Measurements from ENCODE around the gene OR8G1. TPM values are rescaled to one million over a fixed set of nuclear protein-coding genes. Genes with fewer than 3 reads are reported as not detected.
A peak's percentile ranks its signal among the peaks of the same experiment; 100 is the strongest.

OR8G1 gene
- total and polyA plus RNA-seq, 9 of the 15 experiments (the other 6 are each of a cell fraction or from before 2014, with no cell fraction given): 0.03 to 1.4 (median 0.51) TPM; not detected in 1

DNA sequence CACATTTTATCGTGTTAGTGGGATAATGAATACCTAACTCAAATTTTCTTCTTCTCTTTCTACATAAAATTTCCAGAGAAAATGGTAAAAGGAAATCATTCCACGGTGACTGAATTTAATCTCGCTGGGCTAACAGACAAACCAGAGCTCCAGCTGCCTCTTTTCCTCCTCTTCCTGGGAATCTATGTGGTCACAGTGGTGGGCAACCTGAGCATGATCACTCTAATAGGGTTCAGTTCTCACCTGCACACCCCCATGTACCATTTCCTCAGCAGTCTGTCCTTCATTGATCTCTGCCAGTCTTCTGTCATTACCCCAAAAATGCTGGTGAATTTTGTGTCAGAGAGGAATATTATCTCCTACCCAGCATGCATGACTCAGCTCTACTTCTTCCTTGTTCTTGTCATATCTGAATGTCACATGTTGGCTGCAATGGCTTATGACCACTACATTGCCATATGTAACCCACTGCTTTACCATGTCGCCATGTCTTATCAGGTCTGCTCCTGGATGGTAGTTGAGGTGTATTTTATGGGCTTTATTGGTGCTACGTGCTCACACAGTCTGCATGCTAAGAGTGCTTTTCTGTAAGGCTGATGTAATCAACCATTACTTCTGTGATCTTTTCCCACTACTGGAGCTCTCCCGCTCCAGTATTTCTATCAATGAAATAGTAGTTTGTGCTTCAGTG is 33.6 kb upstream of the OR8G1 start (continued):
- no peak for TF ChIP-seq ETS2 (tag; IDR thresholded peaks at IDR 0.05; ENCODE audit: borderline replicate concordance, poor library complexity, severe bottlenecking)
- peak; percentile 86 for TF ChIP-seq ZNF311 (CRISPR knock-in tag; IDR thresholded peaks at IDR 0.05)
- peak; percentile 87 for TF ChIP-seq MTA2 (IDR thresholded peaks at IDR 0.05; ENCODE audit: low read depth)
- no peak for TF ChIP-seq ZNF507 (tag; conservative IDR thresholded peaks at IDR 0.05)
- no peak for TF ChIP-seq RERE (CRISPR knock-in tag; IDR thresholded peaks at IDR 0.05; ENCODE audit: borderline replicate concordance)
- peak; percentile 81 for TF ChIP-seq ZNF449 (CRISPR knock-in tag; IDR thresholded peaks at IDR 0.05)
- TF ChIP-seq TGIF2 (CRISPR knock-in tag; IDR thresholded peaks at IDR 0.05): no peak
- TF ChIP-seq SAP30 (IDR thresholded peaks at IDR 0.05; ENCODE audit: borderline replicate concordance, insufficient read depth, low read depth, low read length, poor library complexity, severe bottlenecking): peak; percentile 44
- peak; percentile 84 for TF ChIP-seq CREM (IDR thresholded peaks at IDR 0.05; ENCODE audit: low read depth)
- TF ChIP-seq DIDO1 (tag; IDR thresholded peaks at IDR 0.05; ENCODE audit: low read depth): no peak; the same call in 1 of the 2 replicates
- TF ChIP-seq, protein P1, sequence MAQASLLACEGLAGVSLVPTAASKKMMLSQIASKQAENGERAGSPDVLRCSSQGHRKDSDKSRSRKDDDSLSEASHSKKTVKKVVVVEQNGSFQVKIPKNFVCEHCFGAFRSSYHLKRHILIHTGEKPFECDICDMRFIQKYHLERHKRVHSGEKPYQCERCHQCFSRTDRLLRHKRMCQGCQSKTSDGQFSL (CRISPR knock-in tag; IDR thresholded peaks at IDR 0.05): no peak
- TF ChIP-seq, protein P1 (tag; IDR thresholded peaks at IDR 0.05): no peak
- TF ChIP-seq ZBTB8A (IDR thresholded peaks at IDR 0.05; ENCODE audit: partially characterized antibody): no peak
- no peak for TF ChIP-seq ZFP1 (CRISPR knock-in tag; IDR thresholded peaks at IDR 0.05)
- TF ChIP-seq POLR2H (tag; IDR thresholded peaks at IDR 0.05; ENCODE audit: low read depth): peak; percentile 37; the same call in 1 of the 2 replicates
- no peak for TF ChIP-seq CHCHD3 (CRISPR knock-in tag; IDR thresholded peaks at IDR 0.05)
- TF ChIP-seq IFI16 (CRISPR knock-in tag; IDR thresholded peaks at IDR 0.05): no peak

Measured in K562 (cell line).